ENCODE measurements around the gene ZNF407.

The ZNF407 gene

DNA sequence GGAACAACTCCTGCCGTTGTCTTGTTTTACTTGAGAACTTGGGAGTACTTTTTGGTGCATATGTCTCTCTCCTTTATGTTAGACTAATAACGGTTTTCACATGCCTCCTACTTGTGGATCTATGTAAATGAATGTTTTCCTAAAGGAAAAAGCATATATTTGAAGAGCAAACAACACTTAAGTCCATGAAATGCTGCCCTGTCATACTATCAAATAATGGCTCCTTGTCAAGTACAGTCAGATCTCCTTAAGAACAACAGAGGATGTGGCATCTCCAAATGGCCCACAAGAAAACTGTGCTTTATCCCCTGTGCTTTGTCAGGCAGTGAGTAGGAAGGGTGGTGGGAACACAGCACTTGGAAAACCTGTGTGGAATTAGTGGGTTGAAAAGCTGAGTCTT, 413.0 kb downstream of the ZNF407 start:
- H3K9me2 ChIP-seq (replicated peaks; ENCODE audit: insufficient read depth, low read length): no peaks in the 10 kb centered on the region
- DNase-seq: no peak
- H3K9me3 ChIP-seq (replicated peaks; ENCODE audit: insufficient read depth, low read length): no peaks in the 10 kb centered on the region
- no peak overlapping the region for H3K4me2 ChIP-seq (ENCODE audit: low read depth, low read length)
- no peak overlapping the region for H3K4me3 ChIP-seq (ENCODE audit: low read length)
- H3K9ac ChIP-seq (ENCODE audit: low read length): no peak overlapping the region
- no peaks in the 10 kb centered on the region for H3K36me3 ChIP-seq (replicated peaks; ENCODE audit: insufficient read depth, low read length)
- H3F3A ChIP-seq (ENCODE audit: insufficient read depth, low read length): no peaks in the 10 kb centered on the region
- no peaks in the 10 kb centered on the region for H3K27me3 ChIP-seq (replicated peaks; ENCODE audit: insufficient read depth, low read length)
- H3K79me2 ChIP-seq (ENCODE audit: low read length): no peaks in the 10 kb centered on the region
- H4K20me1 ChIP-seq (ENCODE audit: insufficient read depth, low read length): no peaks in the 10 kb centered on the region
- no peak overlapping the region for H3K27ac ChIP-seq (ENCODE audit: low read length)
- H2AFZ ChIP-seq (ENCODE audit: low read length): no peak overlapping the region
- TF ChIP-seq, protein P1, sequence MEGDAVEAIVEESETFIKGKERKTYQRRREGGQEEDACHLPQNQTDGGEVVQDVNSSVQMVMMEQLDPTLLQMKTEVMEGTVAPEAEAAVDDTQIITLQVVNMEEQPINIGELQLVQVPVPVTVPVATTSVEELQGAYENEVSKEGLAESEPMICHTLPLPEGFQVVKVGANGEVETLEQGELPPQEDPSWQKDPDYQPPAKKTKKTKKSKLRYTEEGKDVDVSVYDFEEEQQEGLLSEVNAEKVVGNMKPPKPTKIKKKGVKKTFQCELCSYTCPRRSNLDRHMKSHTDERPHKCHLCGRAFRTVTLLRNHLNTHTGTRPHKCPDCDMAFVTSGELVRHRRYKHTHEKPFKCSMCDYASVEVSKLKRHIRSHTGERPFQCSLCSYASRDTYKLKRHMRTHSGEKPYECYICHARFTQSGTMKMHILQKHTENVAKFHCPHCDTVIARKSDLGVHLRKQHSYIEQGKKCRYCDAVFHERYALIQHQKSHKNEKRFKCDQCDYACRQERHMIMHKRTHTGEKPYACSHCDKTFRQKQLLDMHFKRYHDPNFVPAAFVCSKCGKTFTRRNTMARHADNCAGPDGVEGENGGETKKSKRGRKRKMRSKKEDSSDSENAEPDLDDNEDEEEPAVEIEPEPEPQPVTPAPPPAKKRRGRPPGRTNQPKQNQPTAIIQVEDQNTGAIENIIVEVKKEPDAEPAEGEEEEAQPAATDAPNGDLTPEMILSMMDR (IDR thresholded peaks at IDR 0.05; ENCODE audit: low read length): no peak
- TF ChIP-seq EZH2phosphoT487 (IDR thresholded peaks at IDR 0.05; ENCODE audit: low read length) (no peak), EZH2 (optimal IDR thresholded peaks at IDR 0.05; ENCODE audit: low read depth, low read length) (no peak)
- H3K4me1 ChIP-seq (ENCODE audit: low read length): no peaks in the 10 kb centered on the region

DNA sequence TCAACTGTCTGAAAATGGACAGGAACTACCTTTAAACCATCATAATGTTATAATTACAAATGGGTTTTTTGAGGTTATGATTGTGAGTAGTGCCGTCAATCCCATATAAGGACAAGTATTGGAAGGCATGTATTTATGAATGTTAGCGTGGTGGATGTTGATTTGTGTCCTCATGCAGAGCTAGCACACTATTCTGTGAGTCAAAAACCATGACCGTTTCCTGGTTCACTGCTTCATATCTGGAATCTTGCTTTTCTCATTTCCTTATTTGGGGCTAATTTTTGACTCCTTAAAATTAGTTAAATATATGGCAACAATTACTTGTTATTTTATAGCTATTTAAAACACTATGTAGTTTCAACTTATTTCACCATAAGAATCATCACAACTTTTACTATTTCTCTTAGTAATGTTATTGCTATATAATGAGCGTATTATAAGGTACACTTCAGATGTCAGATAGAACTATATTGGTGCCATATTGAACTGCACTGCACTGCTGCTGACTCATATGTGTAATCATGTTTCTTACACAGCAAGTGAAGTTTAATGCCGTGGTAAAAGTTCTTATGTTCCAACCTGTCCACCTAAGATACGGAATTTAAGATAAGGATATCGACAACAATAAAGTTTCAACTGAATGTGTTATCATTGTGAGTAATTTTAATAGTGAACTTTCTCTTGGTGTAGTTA, 418.5 kb downstream of the ZNF407 start:
- Histone ChIP-seq H3K79me2 (ENCODE audit: low read length) (no peaks in the 10 kb centered on the region), H3K27ac (ENCODE audit: low read length) (no peak overlapping the region), H3K36me3 (replicated peaks; ENCODE audit: insufficient read depth, low read length) (no peaks in the 10 kb centered on the region), H2AFZ (ENCODE audit: low read length) (no peak overlapping the region), H3K27me3 (replicated peaks; ENCODE audit: insufficient read depth, low read length) (no peaks in the 10 kb centered on the region), H3K4me3 (ENCODE audit: low read length) (no peak overlapping the region), H4K20me1 (ENCODE audit: insufficient read depth, low read length) (no peaks in the 10 kb centered on the region), H3K9me3 (replicated peaks; ENCODE audit: insufficient read depth, low read length) (no peaks in the 10 kb centered on the region), H3K9me2 (replicated peaks; ENCODE audit: insufficient read depth, low read length) (no peaks in the 10 kb centered on the region), H3F3A (ENCODE audit: insufficient read depth, low read length) (no peaks in the 10 kb centered on the region), H3K9ac (ENCODE audit: low read length) (no peak overlapping the region), H3K4me1 (ENCODE audit: low read length) (no peaks in the 10 kb centered on the region), H3K4me2 (ENCODE audit: low read depth, low read length) (no peak overlapping the region)
- TF ChIP-seq EZH2 (optimal IDR thresholded peaks at IDR 0.05; ENCODE audit: low read depth, low read length) (no peak), EZH2phosphoT487 (IDR thresholded peaks at IDR 0.05; ENCODE audit: low read length) (no peak)
- TF ChIP-seq, protein P1 (IDR thresholded peaks at IDR 0.05; ENCODE audit: low read length): no peak
- no peak for DNase-seq

DNA sequence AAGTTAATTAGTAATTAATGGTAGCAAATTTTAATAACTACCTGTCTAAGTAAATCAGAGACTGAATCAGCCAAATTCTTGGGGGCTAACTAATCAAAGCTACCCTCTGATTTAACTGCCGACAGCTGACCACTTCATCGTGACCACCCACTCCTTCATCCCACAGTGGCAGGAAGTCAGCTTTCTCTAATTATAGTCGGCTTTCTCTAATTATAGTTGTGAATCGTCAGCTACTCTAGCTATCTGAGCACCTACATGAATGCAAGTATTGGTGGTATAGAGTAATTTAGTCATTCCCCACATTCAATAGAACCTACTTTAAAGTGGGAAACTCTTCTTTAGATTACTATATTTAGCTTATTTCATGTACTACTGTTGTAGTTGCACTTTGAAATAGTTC, 425.8 kb downstream of the ZNF407 start:
- H3K27ac ChIP-seq (ENCODE audit: low read length): no peak overlapping the region
- no peak overlapping the region for H2AFZ ChIP-seq (ENCODE audit: low read length)
- TF ChIP-seq EZH2phosphoT487 (IDR thresholded peaks at IDR 0.05; ENCODE audit: low read length) (no peak), EZH2 (optimal IDR thresholded peaks at IDR 0.05; ENCODE audit: low read depth, low read length) (no peak)
- TF ChIP-seq, protein P1 (IDR thresholded peaks at IDR 0.05; ENCODE audit: low read length): no peak
- no peaks in the 10 kb centered on the region for H3K4me1 ChIP-seq (ENCODE audit: low read length)
- no peaks in the 10 kb centered on the region for H3K27me3 ChIP-seq (replicated peaks; ENCODE audit: insufficient read depth, low read length)
- no peaks in the 10 kb centered on the region for H3K79me2 ChIP-seq (ENCODE audit: low read length)
- DNase-seq: no peak
- H3K9me2 ChIP-seq (replicated peaks; ENCODE audit: insufficient read depth, low read length): no peaks in the 10 kb centered on the region
- no peaks in the 10 kb centered on the region for H4K20me1 ChIP-seq (ENCODE audit: insufficient read depth, low read length)
- no peak overlapping the region for H3K9ac ChIP-seq (ENCODE audit: low read length)
- no peaks in the 10 kb centered on the region for H3K36me3 ChIP-seq (replicated peaks; ENCODE audit: insufficient read depth, low read length)
- no peak overlapping the region for H3K4me3 ChIP-seq (ENCODE audit: low read length)
- no peaks in the 10 kb centered on the region for H3F3A ChIP-seq (ENCODE audit: insufficient read depth, low read length)
- no peaks in the 10 kb centered on the region for H3K9me3 ChIP-seq (replicated peaks; ENCODE audit: insufficient read depth, low read length)
- H3K4me2 ChIP-seq (ENCODE audit: low read depth, low read length): no peak overlapping the region

Data from MM.1S (cell line).